ENCODE data around the gene CARD18.

- TF ChIP-seq, protein P1, sequence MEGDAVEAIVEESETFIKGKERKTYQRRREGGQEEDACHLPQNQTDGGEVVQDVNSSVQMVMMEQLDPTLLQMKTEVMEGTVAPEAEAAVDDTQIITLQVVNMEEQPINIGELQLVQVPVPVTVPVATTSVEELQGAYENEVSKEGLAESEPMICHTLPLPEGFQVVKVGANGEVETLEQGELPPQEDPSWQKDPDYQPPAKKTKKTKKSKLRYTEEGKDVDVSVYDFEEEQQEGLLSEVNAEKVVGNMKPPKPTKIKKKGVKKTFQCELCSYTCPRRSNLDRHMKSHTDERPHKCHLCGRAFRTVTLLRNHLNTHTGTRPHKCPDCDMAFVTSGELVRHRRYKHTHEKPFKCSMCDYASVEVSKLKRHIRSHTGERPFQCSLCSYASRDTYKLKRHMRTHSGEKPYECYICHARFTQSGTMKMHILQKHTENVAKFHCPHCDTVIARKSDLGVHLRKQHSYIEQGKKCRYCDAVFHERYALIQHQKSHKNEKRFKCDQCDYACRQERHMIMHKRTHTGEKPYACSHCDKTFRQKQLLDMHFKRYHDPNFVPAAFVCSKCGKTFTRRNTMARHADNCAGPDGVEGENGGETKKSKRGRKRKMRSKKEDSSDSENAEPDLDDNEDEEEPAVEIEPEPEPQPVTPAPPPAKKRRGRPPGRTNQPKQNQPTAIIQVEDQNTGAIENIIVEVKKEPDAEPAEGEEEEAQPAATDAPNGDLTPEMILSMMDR (IDR thresholded peaks at IDR 0.05): no peak
- no peak for TF ChIP-seq POLR2A (IDR thresholded peaks at IDR 0.05)
These were observed 27.7 kb upstream of the CARD18 start for GRCh38 chr11:105167244-105167643.
